HCT116 (cell line): ENCODE data around the gene ZNF584.

Source experiments
- EZH2 ChIP-seq: fragments of 200-600 bp; sonication (generic); IDR thresholded peaks from 2 replicates; pipeline ENCODE4 v1.6.1; 2017; ENCODE audit warnings: antibody characterized with exemption, mixed run types
- POLR2A ChIP-seq: IDR thresholded peaks from 2 replicates; pipeline ENCODE4 v1.7.0; 2011; ENCODE audit warnings: borderline replicate concordance; ENCODE audit not compliant: insufficient read depth, insufficient read length; ENCODE audit errors: extremely low read depth
- SRF ChIP-seq: IDR thresholded peaks from 2 replicates; pipeline ENCODE4 v1.6.1; 2012; ENCODE audit warnings: low read depth
- TF ChIP-seq, protein P1 (sequence below), 3 experiments: fragments of 200-600 bp in 1 of 3; sonication (generic) in 1 of 3; IDR thresholded peaks in 2 of 3; conservative IDR thresholded peaks in 1 of 3; 2 replicates each; pipeline ENCODE4 v1.5.1; 2012 to 2017; ENCODE audit warnings: low read depth in 2 of 3, low read length in 2 of 3, antibody characterized with exemption in 1 of 3, borderline replicate concordance in 1 of 3, control low read depth in 1 of 3, mild to moderate bottlenecking in 1 of 3, mixed read lengths in 1 of 3, mixed run types in 1 of 3, moderate library complexity in 1 of 3; ENCODE audit not compliant: insufficient read depth in 1 of 3

DNA sequence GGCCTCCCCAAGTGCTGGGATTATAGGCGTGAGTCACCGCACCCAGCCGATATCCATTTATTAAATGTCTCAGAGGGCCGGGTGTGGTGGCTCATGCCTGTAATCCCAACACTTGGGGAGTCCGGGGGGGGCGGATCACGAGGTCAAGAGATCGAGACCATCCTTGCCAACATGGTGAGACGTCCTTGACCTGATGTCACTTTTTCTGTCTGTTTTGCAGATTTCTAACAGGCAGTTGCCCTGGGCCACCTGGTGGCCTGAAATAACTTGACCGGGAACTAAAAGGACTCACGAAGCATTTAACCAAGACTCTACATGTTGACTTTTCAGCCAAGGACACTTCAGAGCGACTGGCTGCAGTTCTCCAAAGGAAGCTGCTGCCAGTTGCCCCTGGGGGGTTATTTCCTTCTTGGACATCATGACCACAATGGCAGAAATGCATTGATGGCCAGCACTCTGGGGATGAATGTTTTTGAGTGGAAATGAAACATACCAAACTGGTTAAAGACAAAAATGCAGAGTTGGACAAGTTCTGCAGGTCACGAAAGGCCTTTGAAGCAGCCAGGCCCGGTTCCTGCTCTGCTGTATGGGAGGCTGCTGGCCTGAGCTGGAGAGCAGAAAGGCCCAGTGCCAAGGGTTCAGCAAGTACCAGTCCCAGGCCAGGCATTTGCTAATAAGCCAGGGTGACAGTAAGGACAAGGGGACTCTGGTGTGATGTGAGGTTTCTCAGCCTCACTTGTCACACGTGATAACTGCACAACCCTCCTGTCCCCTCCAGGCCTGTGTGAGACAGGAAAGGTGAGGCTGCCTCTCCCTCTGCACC, 35.9 kb upstream of the ZNF584 start:
- no peak for TF ChIP-seq SRF
- no peak for TF ChIP-seq POLR2A
- TF ChIP-seq EZH2 = no peak
- TF ChIP-seq, protein P1, sequence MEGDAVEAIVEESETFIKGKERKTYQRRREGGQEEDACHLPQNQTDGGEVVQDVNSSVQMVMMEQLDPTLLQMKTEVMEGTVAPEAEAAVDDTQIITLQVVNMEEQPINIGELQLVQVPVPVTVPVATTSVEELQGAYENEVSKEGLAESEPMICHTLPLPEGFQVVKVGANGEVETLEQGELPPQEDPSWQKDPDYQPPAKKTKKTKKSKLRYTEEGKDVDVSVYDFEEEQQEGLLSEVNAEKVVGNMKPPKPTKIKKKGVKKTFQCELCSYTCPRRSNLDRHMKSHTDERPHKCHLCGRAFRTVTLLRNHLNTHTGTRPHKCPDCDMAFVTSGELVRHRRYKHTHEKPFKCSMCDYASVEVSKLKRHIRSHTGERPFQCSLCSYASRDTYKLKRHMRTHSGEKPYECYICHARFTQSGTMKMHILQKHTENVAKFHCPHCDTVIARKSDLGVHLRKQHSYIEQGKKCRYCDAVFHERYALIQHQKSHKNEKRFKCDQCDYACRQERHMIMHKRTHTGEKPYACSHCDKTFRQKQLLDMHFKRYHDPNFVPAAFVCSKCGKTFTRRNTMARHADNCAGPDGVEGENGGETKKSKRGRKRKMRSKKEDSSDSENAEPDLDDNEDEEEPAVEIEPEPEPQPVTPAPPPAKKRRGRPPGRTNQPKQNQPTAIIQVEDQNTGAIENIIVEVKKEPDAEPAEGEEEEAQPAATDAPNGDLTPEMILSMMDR (IDR thresholded peaks at IDR 0.05 in 2 of 3, conservative IDR thresholded peaks at IDR 0.05 in 1 of 3; ENCODE audit: borderline replicate concordance in 1 of 3, insufficient read depth in 1 of 3, low read depth in 2 of 3, low read length in 2 of 3) = peak in 2 of 3 experiments; percentile 37 to 51; a peak in 4 of 6 replicates
